Tibial nerve (tissue), 4 donors: ENCODE results near the gene PRPF38B.
A peak's percentile ranks its signal among the peaks of the same experiment; 100 is the strongest.

ENCODE experiments used
- EP300 ChIP-seq, 2 donors: sonication (generic); formaldehyde crosslinking; IDR thresholded peaks; one replicate each; pipeline ENCODE4 v1.6.1; 2017; ENCODE audit warnings: antibody characterized with exemption in 2 of 2, mild to moderate bottlenecking in 1 of 2
- POLR2A ChIP-seq, 2 donors: fragments of 450-650 bp; IDR thresholded peaks; one replicate each; pipeline ENCODE4 v1.6.1; 2017; ENCODE audit warnings: antibody characterized with exemption in 2 of 2, mild to moderate bottlenecking in 2 of 2, moderate library complexity in 2 of 2
- TF ChIP-seq, protein P1 (sequence below), 5 experiments: fragments of 200-600 bp in 3 of 5; fragments of 450-650 bp in 2 of 5; sonication (generic) in 3 of 5; IDR thresholded peaks; one replicate each; pipeline ENCODE4 v1.5.1; 2016 to 2019; ENCODE audit warnings: antibody characterized with exemption in 5 of 5, mild to moderate bottlenecking in 3 of 5, moderate library complexity in 2 of 5

DNA sequence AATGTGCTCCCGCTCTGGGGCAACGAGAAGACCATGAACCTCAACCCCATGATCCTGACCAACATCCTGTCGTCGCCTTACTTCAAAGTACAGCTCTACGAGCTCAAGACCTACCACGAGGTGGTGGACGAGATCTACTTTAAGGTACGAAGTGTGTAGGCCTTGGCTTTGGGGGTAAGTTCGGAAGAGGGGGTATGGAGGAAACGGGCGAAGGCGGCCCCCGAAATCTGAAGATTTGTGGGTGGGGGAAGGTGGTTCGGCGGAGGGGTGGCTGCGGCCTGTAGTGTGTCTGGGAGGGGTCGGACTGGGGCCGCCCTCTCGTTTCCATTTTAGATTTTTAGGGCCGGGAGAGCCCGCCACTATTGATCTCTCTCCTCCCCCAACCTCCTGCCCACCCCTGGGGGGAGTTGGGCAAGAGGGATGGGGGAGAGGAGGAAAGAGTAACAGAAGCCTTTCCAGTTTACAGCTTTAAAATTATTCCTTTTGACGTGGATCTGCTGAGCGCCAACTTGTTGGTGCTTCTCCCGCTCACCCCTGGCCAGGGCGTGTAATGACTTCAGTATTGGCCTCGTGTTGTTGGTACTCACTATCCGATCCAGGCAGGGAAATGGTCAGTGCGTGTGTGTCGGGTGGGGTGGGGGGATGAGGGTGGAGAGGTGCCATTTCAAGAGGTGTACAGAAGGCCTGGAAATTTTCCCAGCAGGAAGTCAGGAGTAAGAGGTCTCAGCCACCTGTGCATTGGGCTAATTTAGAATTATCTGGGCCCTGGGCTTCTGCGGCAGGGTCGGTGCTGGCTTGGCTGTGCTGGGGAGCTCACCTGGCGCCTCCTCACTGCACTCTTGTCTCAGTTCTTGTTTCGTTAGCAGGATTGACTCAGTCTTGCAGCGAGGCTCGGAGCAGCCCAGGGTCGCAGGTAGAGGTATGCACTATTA lies 880 bp downstream of the PRPF38B start:
- TF ChIP-seq, protein P1, sequence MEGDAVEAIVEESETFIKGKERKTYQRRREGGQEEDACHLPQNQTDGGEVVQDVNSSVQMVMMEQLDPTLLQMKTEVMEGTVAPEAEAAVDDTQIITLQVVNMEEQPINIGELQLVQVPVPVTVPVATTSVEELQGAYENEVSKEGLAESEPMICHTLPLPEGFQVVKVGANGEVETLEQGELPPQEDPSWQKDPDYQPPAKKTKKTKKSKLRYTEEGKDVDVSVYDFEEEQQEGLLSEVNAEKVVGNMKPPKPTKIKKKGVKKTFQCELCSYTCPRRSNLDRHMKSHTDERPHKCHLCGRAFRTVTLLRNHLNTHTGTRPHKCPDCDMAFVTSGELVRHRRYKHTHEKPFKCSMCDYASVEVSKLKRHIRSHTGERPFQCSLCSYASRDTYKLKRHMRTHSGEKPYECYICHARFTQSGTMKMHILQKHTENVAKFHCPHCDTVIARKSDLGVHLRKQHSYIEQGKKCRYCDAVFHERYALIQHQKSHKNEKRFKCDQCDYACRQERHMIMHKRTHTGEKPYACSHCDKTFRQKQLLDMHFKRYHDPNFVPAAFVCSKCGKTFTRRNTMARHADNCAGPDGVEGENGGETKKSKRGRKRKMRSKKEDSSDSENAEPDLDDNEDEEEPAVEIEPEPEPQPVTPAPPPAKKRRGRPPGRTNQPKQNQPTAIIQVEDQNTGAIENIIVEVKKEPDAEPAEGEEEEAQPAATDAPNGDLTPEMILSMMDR (IDR thresholded peaks at IDR 0.05) = peak in 1 of 5 experiments; percentile 6
- no peak for TF ChIP-seq POLR2A (IDR thresholded peaks at IDR 0.05)
- no peak for TF ChIP-seq EP300 (IDR thresholded peaks at IDR 0.05)
